GM19467 (cell line): ENCODE data around the gene EVI5.
A peak's percentile ranks its signal among the peaks of the same experiment; 100 is the strongest.
"Not testable (repeated sequence)": the region's sequence is repeated elsewhere in the genome, so short reads cannot be mapped to it uniquely, and the experiment has no call there.

ENCODE experiments used
- ATAC-seq: cut with Tn5 transposase; IDR thresholded peaks from one replicate; pipeline ENCODE4 v1.9.1; 2021; ENCODE audit warnings: mild to moderate bottlenecking, moderate library complexity; ENCODE audit not compliant: unreplicated experiment

The EVI5 gene

DNA sequence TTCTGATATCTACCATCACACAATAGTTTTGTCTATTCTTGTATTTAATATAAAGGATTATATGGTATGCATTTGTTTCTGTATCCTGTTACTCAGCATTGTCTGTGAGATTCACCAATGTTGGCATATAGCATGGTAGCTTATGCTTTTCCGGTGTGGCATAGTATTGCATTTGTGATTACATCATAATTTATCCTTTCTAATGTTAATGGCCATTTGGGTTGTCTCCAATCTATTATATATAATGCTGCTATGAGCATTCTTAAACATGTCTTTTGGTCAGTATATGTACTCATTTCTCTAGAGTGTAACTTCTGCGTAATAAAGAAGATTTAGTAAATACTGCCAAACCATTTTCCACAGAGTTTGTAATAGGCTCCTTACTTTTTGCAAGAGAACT, 257.2 kb downstream of the EVI5 start:
- no peak for ATAC-seq

GRCh38 chr1:92524944-92525590, 259.8 kb downstream of the EVI5 start:
- not testable (repeated sequence) for ATAC-seq

DNA sequence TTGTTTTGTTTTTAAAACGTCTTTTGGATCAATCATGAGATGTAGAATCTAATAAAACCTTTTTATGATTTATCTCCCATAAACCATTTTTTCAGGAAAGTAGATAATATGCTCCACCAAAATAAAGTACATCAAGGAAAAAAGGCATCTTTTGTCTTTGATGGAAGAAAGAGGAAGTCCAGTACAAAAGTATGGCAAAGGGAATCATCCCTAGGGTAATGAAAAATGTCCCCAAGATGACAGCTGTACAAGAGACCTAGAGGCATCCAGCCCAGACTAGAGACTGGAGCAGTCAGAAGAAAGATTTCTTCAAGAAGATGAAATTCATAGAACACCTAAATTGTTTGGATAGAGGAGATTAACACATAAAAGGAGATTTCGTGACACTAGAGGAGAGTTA, 265.9 kb downstream of the EVI5 start:
- no peak for ATAC-seq

DNA sequence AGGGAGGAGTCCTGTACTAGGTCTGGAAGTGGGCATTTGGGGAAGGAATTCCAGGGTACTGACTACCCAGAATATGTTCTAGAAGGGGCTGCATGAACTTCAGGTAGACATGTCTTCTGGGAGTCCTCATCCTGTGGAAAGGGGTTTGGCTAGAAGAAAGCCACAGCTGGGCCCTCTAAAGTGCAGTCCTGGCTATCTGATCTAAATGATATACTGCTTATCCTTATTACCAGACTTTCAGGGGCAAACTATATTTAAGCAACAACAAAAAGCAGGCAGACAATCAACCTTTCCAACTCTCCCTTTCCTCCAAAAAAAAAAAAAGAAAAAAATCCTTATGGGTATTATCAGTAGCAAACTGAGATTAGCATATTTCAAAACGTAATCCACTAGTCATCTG, 268.3 kb downstream of the EVI5 start:
- no peak for ATAC-seq

DNA sequence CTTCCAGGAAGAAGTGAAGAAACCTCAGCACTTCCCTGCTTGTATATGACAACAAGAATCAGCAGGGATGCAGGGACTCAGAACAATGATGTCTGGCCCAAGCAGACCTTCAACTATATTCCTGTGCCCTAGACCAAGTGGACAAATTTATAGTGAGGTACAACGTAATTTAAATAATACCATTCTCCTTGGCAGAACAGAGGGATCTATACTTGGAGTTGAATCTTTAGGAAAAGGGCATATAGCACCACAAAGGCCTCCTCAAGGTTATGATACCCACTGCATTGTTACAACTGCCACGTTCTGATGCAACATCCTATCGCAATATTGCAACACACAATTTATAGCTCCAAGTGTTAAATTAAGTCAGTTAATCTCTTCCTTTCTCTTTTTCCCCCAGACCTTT, 269.1 kb downstream of the EVI5 start:
- no peak for ATAC-seq

GRCh38 chr1:92511541-92511940, 273.4 kb downstream of the EVI5 start:
- peak; percentile 71 for ATAC-seq

GRCh38 chr1:92509619-92510018, 275.3 kb downstream of the EVI5 start:
- ATAC-seq: no peak

- no peak for ATAC-seq
Measured at GRCh38 chr1:92505015-92505692, 279.8 kb downstream of the EVI5 start.

- ATAC-seq: no peak
Measured at GRCh38 chr1:92504291-92505014, 280.5 kb downstream of the EVI5 start.

DNA sequence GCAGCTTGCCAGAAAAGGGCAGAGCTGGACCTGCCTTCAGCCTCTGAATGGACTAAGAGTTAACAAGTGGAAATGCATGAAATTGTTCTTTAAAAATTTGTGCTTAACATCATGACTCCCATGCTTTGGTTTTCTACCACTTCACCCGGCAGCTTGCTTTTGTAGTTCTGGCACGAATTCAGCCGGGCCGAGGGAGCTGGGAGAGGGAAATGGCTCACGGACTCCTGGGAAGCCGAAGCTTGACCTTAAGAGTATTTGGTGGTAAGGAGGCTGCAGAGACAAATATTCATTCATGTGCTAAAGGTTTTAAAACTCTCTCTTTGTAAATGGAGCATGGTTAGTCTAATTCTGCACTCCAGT, 281.0 kb downstream of the EVI5 start:
- no peak for ATAC-seq

- ATAC-seq: no peak
Measured at GRCh38 chr1:92503043-92503925, 281.6 kb downstream of the EVI5 start.

DNA sequence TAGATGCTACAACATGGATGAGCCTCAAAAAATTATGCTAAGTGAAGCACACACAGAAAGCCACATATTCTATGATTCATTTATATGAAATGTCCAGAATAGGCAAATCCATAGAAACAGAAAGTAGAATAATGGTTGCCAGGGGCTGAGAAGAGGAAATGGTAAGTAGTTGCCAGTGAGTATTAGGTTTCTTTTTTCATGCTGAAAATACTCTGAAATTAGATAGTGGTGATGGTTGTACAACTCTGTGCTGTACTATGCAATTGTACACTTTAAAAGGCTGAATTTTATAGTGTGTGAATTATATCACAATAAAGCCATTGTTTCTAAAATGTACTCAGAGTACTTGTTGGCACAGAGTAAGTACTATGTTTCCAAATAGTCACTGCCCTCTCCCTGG, 282.7 kb downstream of the EVI5 start:
- ATAC-seq: peak; percentile 65

- no peak for ATAC-seq
Measured at GRCh38 chr1:92500552-92500951, 284.4 kb downstream of the EVI5 start.

DNA sequence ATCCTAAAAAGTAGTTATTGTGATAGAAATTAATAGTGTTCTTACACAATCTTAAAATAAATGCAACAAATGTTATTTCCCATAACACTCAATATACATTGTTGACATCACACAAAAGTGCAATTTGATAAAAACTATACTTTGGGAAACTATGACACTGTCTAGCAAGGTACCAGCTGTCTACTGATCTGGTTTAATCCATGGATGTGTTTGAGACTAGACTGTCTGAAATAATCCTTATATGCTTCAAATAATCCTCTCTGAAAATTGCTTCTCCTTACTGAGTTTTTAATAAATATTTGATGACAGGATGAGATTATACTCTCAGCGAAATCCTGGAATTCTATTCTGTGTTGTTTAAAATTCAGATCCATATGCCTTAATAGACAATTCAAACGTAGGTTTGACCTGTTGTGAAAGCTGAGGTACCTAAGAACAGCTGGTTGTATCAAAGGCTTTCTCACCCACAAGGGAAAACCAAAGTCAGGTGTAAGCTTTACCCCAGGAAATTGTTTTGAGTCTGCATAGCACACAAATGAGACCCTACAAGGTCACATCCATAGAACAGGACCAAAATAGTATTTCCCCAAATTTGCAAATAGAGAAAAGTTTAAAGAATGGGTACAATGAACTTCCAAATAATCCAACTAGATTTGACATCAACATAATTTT, 289.4 kb downstream of the EVI5 start:
- no peak for ATAC-seq

DNA sequence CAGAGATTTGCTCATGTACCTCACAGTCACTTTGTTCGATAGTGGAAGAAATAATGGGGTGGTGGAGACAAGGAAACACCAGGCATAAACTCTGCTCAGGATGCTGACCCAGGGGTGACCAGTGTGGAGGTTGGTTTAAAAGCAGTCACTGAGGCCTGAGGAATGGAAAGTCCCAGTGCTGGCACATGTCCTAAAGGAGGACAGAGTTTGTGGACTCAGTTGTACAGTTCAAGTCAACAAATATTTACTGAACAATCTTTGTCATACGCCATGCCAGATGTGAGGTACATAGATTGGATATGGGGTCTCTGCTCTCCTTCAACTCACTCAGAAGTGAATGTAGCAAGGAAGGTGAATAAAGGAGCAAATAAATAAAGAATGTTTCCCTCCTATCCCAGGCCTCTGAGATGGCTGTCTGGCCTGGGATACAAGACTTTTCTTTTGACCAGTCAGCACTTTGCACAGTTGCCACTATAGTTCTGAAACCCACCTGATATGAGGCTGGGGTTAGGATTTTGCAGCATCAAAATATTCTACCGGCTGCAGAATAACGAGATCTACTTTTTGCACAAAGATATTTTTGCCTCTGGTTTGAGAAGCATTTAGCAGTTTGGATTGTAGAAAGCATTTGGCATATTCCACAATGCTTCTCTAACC, 290.3 kb downstream of the EVI5 start:
- ATAC-seq: no peak

- ATAC-seq: no peak
Measured at GRCh38 chr1:92493139-92493538, 291.8 kb downstream of the EVI5 start.

DNA sequence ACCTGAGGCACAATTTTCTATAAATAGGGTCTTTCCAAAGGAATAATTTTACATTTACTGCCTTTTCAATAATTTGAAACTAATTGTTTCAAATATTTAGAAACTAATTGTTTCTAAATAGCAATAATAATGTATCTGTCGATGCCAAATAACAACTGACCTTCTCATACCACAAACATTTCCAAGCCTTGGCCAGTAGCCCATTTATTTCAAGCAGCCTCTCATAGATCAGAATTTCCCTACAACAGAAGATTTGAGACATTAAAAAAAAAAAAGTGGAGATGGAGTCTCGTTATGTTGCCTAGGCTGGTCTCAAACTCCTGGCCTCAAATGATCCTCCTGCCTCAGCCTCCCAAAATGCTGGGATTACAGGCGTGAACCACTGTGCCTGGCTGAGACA, 296.1 kb downstream of the EVI5 start:
- ATAC-seq: no peak

DNA sequence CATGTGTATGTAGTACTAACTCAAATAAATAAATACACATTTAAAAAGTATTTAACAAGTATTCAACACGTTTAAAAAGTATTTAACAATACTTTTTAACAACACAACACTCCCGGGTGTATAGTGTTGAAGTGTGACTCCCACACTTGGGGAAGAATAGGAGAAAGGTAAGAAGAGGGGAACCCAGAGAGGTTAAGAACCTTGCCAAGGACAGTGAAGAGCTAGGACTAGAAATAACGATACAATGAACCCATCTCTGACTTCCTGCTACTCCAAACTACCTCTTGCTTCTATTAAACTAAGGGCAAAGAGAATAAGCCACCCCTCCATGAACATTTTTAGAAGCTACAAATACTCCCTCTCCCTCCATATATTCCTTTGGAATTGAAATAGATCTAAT, 296.5 kb downstream of the EVI5 start:
- no peak for ATAC-seq

- ATAC-seq: no peak
Measured at GRCh38 chr1:92487078-92487605, 297.8 kb downstream of the EVI5 start.
